Panc1 (cell line): ENCODE results near the gene ALX3. TPM values are rescaled to one million over a fixed set of nuclear protein-coding genes. Genes with fewer than 3 reads are reported as not detected.

ENCODE experiments used
- ATAC-seq: fragments of 200-7000 bp; cut with Tn5 transposase; 2 replicates; pipeline ENCODE4 v1.9.1; 2020; ENCODE audit warnings: mild to moderate bottlenecking, moderate library complexity
- BruUV-seq: library from RNA; stranded (reverse); fragments of 400-500 nt; replicated peaks from 2 replicates; lab custom pipeline; 2021; lab: Mats Ljungman, UMichigan
- CTCF ChIA-PET: fragments of 300-600 bp; sonication (Branson Sonifier 250); formaldehyde crosslinking; loops from one replicate; lab custom pipeline; 2022; ENCODE audit warnings: antibody characterized with exemption; lab: Charles Lee
- POLR2A ChIA-PET: fragments of 300-600 bp; sonication (Branson Sonifier 250); formaldehyde crosslinking; loops from one replicate; lab custom pipeline; 2022; ENCODE audit warnings: antibody characterized with exemption; lab: Charles Lee
- DNase-seq: peaks from one replicate; pipeline ENCODE4 v3.0.0-alpha.2; 2010; ENCODE audit warnings: low read depth, low spot score
- H3K27ac ChIP-seq: 2 replicates; pipeline ENCODE4 v1.5.1; 2011; ENCODE audit warnings: mild to moderate bottlenecking, low read length, inconsistent platforms
- H3K27me3 ChIP-seq: fragments of 200-500 bp; sonication (Bioruptor generic); 2 replicates; pipeline ENCODE4 v1.6.0; 2014; ENCODE audit warnings: low read length, inconsistent platforms; ENCODE audit not compliant: control insufficient read depth, insufficient read depth
- H3K36me3 ChIP-seq: fragments of 200-500 bp; sonication (Bioruptor generic); 2 replicates; pipeline ENCODE4 v1.5.1; 2014; ENCODE audit warnings: inconsistent platforms, mild to moderate bottlenecking, low read length, moderate library complexity; ENCODE audit not compliant: control insufficient read depth, insufficient read depth
- H3K4me1 ChIP-seq: 2 replicates; pipeline ENCODE4 v1.5.1; 2011; ENCODE audit warnings: inconsistent platforms, mild to moderate bottlenecking, low read length, moderate library complexity; ENCODE audit not compliant: control insufficient read depth, insufficient read depth
- H3K4me3 ChIP-seq, 2 experiments: 2 replicates each; pipeline ENCODE4 v1.5.1; 2011 to 2012; ENCODE audit warnings: low read depth in 2 of 2, low read length in 2 of 2, mild to moderate bottlenecking in 2 of 2, inconsistent platforms in 1 of 2, moderate library complexity in 1 of 2
- H3K9me3 ChIP-seq: fragments of 200-500 bp; sonication (Bioruptor generic); 2 replicates; pipeline ENCODE4 v1.5.1; 2014; ENCODE audit warnings: low read depth, mild to moderate bottlenecking, inconsistent platforms, low read length, moderate library complexity; ENCODE audit not compliant: control insufficient read depth, insufficient read depth
- POLR2AphosphoS5 ChIP-seq: IDR thresholded peaks from 2 replicates; pipeline ENCODE4 v1.6.1; 2012; ENCODE audit warnings: mild to moderate bottlenecking, low read depth, low read length, moderate library complexity
- REST ChIP-seq, 2 experiments: IDR thresholded peaks; 2 replicates each; pipeline ENCODE4 v1.6.1; 2011 to 2012; ENCODE audit warnings: low read depth in 2 of 2, control low read depth in 1 of 2, low read length in 1 of 2, mild to moderate bottlenecking in 1 of 2, moderate library complexity in 1 of 2; ENCODE audit not compliant: insufficient read depth in 1 of 2
- SIN3A ChIP-seq: IDR thresholded peaks from 2 replicates; pipeline ENCODE4 v1.6.1; 2012; ENCODE audit warnings: low read depth, mild to moderate bottlenecking, low read length, moderate library complexity, borderline replicate concordance; ENCODE audit not compliant: insufficient read depth
- TCF7L2 ChIP-seq: IDR thresholded peaks from 2 replicates; pipeline ENCODE4 v1.6.1; 2011; ENCODE audit warnings: mild to moderate bottlenecking, low read depth, low read length, inconsistent platforms
- in situ Hi-C: cut with HindIII; loops from 2 replicates; pipeline ENCODE4 v1.10.0; 2016; ENCODE audit warnings: low sequenced_read_pairs, low pct_unique_long_range_greater_than_20kb
- intact Hi-C: fragments of 100-400 bp; cut with micrococcal nuclease; formaldehyde crosslinking; loops from one replicate; pipeline ENCODE4 v1.10.0; 2022; ENCODE audit not compliant: unreplicated experiment
- total RNA-seq: library from RNA; stranded (reverse); gene quantifications from one replicate; pipeline ENCODE4 v1.2.1, GENCODE V29; 2021; ENCODE audit not compliant: unreplicated experiment
- TF ChIP-seq, protein P1 (sequence below): fragments of 450-650 bp; IDR thresholded peaks from 2 replicates; pipeline ENCODE4 v1.5.1; 2017; ENCODE audit warnings: mild to moderate bottlenecking

The ALX3 gene
- total RNA-seq, 1 experiment from 2014 or later = not detected

DNA sequence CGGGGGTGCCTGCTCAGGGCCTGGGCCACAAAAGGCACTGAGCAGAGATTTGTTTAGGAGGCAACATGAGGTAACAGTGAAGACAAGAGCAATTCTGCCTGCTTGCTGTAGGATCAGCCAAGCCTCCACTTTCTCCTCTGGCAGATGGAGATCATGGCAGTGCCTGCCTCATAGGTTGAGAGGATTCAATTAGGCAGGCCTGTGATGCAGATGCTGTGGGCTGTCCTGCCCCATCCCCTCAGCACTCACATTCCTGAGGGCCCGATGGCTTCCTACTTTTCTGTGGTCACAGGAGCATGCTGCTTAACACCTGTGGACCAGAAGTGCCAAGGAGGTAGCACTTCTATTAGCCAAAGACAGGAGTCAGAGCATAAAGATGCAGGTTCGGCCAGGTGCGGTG lies 40.6 kb upstream of the ALX3 start:
- DNase-seq = no peak
- no peak for TF ChIP-seq TCF7L2
- TF ChIP-seq, protein P1, sequence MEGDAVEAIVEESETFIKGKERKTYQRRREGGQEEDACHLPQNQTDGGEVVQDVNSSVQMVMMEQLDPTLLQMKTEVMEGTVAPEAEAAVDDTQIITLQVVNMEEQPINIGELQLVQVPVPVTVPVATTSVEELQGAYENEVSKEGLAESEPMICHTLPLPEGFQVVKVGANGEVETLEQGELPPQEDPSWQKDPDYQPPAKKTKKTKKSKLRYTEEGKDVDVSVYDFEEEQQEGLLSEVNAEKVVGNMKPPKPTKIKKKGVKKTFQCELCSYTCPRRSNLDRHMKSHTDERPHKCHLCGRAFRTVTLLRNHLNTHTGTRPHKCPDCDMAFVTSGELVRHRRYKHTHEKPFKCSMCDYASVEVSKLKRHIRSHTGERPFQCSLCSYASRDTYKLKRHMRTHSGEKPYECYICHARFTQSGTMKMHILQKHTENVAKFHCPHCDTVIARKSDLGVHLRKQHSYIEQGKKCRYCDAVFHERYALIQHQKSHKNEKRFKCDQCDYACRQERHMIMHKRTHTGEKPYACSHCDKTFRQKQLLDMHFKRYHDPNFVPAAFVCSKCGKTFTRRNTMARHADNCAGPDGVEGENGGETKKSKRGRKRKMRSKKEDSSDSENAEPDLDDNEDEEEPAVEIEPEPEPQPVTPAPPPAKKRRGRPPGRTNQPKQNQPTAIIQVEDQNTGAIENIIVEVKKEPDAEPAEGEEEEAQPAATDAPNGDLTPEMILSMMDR = no peak
- TF ChIP-seq POLR2AphosphoS5 = no peak
- TF ChIP-seq SIN3A = no peak
- no peak for TF ChIP-seq REST (IDR thresholded peaks at IDR 0.05; ENCODE audit: insufficient read depth in 1 of 2, low read depth in 2 of 2, low read length in 1 of 2)
- BruUV-seq = no TSS peak
- CTCF ChIA-PET = no interaction called here
- in situ Hi-C loops = no loop called here
- Histone ChIP-seq H3K9me3 (no peaks in the 10 kb centered on the region), H3K4me1 (no peaks in the 10 kb centered on the region), H3K27me3 (no peaks in the 10 kb centered on the region; the same call in 1 of the 2 replicates), H3K27ac (no peak overlapping the region), H3K4me3 (no peak overlapping the region), H3K36me3 (no peaks in the 10 kb centered on the region)
- POLR2A ChIA-PET = no interaction called here
- intact Hi-C loops = no loop called here
- ATAC-seq = no peak

DNA sequence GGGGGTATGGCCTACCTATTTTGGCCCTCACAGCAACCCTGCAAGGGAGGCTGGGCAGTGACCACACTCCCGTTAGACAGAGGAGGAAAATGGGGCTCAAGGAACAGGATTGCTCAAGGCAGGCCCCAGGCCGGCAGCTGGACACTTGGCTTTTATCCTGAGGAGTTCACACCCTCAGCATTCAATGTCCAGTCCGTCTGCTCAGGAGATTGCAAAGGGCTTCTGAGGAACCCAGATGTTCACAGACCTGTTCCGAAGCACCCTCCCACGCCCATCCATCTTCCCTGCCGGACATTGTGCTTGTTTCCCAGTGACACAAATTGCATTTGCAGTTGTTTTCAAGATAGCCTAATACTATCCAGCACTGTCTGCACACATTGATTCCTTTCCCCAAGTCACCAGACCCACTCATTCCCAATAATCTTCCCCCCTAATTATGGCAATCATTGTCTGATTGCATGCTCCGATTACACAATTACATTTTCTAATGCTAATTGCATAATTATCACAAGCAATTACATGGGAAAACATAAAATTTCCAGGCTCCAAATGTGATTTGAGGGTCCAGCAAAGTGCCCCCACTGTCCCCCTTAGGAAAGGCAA lies 37.5 kb upstream of the ALX3 start:
- Histone ChIP-seq H3K4me3 (no peak overlapping the region), H3K9me3 (no peaks in the 10 kb centered on the region), H3K27ac (no peak overlapping the region), H3K27me3 (no peaks in the 10 kb centered on the region; the same call in 1 of the 2 replicates), H3K4me1 (no peaks in the 10 kb centered on the region), H3K36me3 (no peaks in the 10 kb centered on the region)
- no TSS peak for BruUV-seq
- POLR2A ChIA-PET = no interaction called here
- no peak for ATAC-seq
- CTCF ChIA-PET = no interaction called here
- in situ Hi-C loops (no loop called here), intact Hi-C loops (no loop called here)
- no peak for TF ChIP-seq SIN3A
- no peak for TF ChIP-seq REST (IDR thresholded peaks at IDR 0.05; ENCODE audit: insufficient read depth in 1 of 2, low read depth in 2 of 2, low read length in 1 of 2)
- TF ChIP-seq TCF7L2 = no peak
- no peak for TF ChIP-seq POLR2AphosphoS5
- DNase-seq = no peak
